NCI-H1930 (cell line): ENCODE results near the gene IFT43.

ENCODE experiments used
- DNase-seq, 2 experiments: peaks; one replicate each; lab custom pipeline; 2025; lab: John Stamatoyannopoulos, UW

The IFT43 gene

DNA sequence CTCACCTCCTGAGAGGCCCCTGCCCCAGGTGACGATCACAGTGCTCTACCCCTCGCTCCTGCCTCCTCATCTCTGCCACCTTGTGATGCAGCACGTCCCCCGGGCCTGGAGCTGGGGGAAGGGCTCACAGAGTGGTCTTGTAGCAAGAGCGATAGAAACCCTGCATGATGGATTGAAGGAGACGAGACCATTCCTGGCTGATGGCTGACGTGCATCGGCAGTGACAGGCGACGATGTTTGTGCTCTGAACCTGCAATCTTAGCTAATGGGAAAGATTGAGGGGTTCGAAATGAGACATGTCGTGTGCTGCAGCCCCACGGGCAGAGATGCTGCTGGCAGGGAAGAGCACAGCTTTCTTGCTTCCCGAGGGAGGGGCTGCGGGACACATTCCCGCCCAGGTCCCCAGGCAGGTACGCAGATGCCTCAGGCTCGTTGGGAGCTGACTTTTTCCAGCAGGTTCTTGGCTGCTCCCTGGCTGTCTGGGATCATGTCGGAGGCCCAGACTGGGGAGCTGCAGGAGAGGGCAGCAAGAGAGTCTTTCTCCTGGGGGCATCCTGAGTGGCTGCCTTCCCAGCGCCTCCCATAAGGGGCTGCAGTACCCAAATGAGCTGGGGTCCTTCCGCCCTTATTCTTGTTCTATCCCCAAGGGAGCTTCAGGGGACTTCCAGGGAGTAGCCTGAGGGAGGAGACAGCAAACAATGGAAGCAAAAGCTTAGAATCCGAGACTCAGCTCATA lies 127.5 kb downstream of the IFT43 start:
- DNase-seq, result no peak

DNA sequence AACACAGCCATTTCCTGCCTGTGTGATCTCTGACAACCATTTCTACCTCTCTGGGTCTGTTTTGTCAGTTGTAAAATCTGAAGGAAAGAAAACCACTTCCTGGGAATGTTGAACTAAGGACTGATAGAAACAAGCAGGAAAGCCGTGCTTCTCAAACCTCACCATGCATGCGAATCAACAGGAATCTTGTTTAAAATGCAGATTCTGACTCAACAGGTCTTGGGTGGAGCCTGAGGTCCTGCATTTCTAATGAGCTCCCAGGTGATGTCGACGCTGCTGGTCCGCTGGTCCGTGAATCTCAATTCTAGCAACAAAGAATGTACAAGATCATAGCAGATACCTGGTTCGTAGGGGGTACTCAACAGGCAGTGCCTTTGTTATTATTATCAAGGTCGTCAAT lies 128.1 kb downstream of the IFT43 start:
- no peak for DNase-seq

DNA sequence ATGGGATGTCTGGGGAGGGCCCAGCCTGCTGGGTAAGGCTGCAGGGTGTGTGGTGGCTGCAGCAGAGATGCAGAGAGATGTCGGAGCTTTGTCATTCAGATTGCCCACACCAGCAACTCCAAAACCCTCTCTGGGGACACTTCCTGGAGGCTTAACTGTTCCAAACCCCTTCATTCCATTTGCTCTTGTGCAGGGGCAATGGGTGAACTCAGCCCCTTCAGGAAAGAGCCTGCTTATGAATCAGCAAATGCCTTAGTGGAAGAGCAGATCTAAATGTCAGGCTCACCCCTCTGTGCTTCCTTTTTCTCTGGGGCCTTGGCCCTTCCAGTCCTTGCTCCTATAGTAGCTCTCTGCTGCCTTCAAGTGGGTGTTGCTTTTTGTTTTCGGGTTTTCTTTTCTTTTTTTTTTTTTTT lies 129.5 kb downstream of the IFT43 start:
- no peak for DNase-seq

DNA sequence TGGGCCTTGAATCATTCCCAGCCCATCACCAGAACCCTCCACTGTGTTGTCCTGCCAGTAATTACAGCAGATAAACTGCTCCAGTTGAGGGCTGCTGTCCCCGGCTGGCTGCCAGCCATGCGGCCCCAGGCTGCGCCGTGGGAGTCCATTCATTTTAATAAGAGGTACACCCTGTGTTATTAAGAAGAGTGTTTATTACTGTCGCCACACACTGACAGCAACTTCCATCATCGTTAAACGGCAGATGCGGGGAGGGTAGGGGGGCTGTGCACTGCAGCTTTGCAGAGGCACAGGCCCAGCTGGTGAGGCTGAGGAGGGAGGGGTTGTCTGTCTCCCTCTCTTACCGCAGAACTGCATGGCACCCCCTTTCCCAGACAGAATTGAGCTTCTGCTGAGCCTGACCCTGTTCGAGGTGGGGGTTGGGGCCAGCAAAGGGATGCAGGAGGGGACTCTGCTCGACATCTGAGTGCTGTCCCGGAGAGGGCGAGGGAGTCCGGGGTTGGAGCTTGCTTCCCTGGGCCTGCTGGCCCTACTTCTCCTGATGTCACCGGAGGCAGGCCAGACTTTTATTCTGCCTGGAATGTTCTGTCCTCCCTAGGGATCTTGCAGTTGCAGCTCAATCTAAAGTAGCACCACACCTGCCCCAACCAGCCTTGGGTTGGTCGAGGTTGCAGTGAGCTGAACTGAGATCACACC lies 132.4 kb downstream of the IFT43 start:
- DNase-seq, result no peak

DNA sequence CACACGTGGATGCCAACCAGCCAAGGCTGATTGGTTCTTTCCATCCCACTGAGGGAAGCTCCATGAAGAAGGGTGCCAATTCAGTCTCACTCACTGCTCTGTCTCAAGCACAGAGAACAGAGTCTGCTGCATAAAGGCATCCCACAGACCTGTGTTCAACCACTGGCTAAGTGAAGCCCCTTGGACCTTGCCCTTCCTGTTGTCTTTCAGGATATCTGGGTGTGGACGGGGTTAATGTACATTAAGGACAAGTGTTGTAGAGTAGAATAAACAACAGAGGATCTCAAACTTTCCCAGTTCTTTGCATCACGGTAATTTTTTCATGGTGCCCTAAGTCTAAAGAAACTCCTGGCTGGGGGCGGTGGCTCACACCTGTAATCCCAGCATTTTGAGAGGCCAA lies 133.0 kb downstream of the IFT43 start:
- no peak for DNase-seq

DNA sequence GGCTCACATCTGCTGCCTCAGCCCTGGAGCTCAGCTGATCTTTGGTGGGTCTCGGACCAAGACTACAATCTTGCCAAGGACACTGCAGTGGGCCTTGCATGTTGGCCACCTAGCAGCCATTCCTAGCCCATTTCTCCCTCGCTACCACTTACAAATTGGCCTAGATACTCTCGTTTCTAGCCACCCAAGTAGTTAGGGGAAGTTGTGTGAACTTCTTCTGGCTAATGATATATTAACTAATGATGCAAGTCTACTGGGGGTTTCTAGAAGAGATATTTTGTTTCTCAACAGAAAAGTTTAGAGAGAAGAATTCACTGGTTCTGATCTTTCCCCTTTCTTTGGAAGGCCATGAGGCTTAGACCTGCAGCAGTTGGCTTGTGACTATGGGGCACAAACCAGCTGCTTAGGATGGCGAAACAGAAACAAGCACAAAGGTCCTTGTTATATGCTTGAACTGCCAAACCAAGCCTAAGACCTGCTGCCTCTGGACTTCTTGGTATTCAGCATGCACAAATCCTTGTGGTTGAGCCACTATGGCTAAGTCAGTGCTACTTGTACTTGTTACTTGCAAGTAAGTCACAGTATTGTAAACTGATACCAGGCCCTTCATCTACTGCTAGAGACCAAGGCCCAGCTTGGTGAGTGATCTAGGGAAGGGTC lies 135.7 kb downstream of the IFT43 start:
- DNase-seq, result no peak

DNA sequence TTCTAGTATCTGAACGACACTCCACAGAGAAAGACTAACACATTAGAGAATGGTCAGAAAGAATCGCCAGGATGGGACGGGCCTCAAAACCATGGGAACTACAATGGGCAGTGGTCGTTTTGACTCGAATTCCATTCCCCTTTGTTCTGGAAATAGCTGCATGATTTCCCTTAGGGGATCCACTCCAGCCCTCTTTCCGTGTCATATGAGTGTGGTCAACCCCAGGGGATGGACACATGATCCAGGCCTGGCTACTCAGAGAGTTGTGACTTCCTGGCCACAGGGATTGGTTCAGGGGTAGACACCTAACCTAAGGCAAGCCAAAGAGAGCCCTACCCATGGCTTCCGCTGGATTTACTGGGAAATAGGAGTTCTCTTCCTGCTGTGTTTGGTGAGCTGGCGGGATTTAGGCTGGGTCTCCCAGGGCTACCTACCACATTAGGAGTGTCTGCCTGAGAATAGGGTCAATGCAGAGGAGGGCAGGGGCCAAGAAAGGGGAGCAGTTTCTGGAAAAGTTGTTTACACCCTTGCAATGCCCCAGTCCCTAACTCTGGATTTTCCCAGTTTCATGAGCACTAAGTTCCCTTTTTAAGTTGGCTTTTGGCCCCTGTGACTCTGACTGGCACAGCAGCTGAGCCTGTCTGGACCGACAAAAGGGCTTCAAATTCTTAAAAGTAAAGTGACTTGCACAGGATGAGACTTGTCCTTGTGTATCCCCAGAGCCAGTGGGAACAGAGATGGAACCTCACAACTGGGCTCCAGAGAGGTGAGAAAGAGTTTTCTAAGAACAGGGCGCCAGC lies 138.1 kb downstream of the IFT43 start:
- DNase-seq, result no peak

DNA sequence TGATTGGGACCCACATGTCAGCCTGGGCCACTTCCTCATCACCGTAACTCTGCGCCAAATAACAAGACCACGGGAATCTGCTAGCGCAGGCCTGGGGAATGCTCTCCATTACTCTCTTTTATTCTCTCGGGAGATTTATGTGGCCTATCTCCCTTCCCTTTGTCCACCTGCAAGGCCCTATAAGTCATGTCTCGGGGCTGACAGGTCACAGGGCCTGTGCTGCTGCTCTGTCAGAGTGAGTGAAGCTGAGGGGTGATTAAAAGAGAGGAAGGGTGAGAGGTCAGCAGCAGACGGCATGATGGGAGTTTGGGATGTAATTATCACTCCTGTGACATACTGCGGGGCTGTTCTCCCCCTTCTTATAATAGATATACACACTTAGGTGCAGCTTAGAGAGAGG lies 139.9 kb downstream of the IFT43 start:
- no peak for DNase-seq

DNA sequence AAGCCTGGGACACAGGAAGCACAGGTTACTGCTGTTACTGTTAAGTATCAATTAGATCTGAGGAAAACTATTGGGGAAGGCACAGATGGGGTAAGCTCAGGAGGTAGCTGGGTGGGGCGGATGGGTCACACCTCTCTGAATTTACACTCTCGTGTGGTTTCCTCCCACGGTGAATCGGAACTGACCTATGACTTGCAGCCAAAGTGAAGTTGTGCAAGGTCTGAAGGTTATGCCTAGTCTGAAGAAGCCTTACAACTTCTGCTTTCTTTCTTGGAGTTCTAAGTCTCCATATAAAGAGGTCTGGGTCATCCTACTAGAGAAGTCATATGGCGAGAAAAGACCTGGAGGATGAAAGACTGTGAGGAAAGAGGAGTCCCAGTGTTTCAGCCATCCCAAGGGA lies 140.5 kb downstream of the IFT43 start:
- no peak for DNase-seq

DNA sequence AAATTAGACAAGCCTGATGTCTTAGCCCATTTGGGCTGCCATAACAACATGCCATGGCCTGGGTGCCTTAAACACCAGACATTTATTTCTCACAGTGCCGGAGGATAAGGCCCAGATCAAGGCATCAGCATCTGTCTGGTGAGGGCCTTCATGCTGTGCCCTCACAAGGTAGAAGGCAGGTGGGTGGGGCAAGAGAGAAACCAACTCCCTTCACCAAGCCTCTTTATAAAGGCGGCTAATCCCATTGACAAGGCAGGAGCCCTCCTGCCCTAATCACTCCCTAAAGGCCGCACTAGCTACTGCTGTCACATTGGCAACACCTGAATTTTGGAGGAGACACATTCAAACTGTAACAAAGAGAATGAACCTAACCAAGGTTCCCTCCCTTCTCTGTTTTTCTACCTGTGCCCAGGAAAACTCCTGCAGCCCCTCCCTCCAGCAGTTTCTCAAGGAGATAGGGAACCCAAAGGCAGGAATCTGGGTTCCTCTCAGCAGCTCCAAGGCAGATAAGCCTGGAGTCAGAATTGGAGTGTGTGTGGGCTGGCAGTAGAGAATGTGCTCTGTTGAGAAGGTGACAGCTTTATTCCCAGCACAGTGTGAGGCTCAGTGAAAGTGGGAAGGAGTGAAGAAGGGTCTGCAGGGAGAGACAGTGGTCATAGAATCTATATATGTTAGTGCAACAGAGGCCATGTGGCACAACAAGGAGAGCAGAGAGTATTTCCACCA lies 144.5 kb downstream of the IFT43 start:
- no peak for DNase-seq

DNA sequence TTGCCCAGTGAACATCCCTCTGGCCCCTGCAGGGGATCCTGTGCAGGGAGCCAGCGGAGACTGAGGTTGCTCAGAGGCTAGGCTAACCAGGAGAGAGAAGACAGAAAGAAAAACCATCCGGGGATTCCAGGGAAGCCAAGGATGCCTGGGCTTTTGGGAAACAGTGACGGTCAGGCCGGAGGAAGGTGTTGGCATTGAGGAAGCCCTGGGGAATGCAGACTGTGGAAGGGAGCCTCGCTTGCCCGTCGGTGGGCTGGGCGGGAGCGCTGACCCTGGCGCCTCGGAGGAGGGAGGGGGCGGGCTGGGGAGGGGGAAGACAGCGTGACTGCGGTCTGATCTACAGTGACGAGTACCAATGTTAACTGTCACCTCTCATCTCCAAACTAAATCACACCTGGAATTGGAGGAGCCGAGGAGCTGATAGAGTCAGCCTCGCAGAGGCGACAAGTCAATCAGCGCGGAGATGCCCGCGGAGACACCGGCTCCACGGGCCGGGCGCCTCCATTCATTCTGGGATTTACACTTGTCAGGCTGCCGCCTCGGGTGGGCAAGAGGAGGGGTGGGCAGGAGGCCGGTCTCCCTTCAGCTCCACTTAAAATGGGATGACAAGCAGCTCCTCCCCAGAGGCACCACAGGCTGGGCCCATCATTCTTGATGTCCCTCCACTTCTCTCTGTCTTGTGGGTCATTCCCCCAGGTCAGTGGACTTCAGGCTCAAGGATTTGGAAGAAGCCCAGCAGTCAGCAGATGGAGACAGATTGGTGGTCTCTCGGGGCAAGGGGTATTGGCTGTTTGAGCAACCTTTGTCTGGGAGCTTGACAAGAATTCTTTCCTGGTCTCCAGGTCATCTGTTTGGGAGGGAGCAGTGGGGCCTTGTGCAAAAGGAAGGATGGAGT lies 145.8 kb downstream of the IFT43 start:
- no peak for DNase-seq

DNA sequence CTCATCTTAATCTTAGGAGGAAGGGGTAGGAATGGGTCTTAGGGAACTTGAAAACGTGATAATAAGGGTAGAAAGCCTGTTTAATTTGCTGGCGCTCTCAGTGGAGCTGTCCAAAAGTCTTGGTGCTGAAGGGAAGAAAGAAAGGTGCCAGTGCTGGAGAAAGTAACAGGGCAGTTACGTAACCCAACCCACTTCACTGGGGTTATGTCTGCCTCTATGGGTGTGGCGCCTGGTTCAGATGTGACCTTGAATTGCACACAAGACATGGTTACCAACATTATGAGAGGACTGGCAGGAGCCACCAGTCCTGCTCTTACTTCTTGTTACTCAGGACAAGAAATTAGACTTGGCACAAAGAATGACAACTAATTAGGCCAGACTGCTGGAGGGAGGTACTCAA lies 147.5 kb downstream of the IFT43 start:
- no peak for DNase-seq
